ENCODE data around the gene TSTD1. TPM values are rescaled to one million over a fixed set of nuclear protein-coding genes. Genes with fewer than 3 reads are reported as not detected.

Gene TSTD1
- total and polyA plus RNA-seq, 2 of the 8 experiments (the other 6 are each of a cell fraction or from before 2014, with no cell fraction given), result 60.9 to 314 TPM

DNA sequence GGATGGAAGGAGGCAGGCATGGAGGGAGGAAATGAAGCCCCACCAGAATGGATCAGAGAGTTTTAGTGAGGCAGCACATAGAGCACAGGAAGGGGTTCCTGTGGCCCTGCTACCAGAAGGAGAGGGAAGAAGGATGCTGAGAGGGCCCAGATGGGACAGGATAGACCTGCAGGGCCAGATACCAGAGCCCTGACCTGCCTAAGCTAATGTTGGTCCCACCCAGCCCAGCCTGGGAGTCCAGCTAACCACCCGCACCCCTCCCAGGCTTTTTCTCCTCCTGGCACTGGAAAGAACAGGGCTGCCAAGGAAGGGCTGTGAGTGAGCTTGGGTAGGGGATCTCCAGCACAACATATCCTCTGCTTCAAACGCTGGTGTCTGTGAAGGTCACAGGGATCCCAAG lies 43.7 kb upstream of the TSTD1 start:
- Histone ChIP-seq H3K4me2 (ENCODE audit: insufficient read depth in 1 of 2, low read depth in 2 of 2, low read length in 2 of 2) (no peak overlapping the region), H2BK5ac (ENCODE audit: low read depth, low read length) (no peak overlapping the region), H2BK12ac (ENCODE audit: low read depth, low read length) (no peak overlapping the region), H2BK15ac (ENCODE audit: low read length) (no peak overlapping the region), H3K27me3 (replicated peaks in 1 of 4; ENCODE audit: control insufficient read depth in 3 of 4, extremely low read depth in 1 of 4, insufficient read depth in 3 of 4, low read length in 3 of 4) (no peaks in the 10 kb centered on the region), H4K20me1 (replicated peaks in 1 of 2; ENCODE audit: control insufficient read depth in 1 of 2, insufficient read depth in 2 of 2, low read length in 2 of 2) (no peaks in the 10 kb centered on the region), H2BK120ac (replicated peaks; ENCODE audit: low read depth, low read length) (no peak overlapping the region), H2AFZ (ENCODE audit: low read length) (no peak overlapping the region), H3K27ac (ENCODE audit: low read depth, low read length) (no peak overlapping the region), H3K79me2 (ENCODE audit: control insufficient read depth in 1 of 2, insufficient read depth in 2 of 2, low read length in 2 of 2) (no peaks in the 10 kb centered on the region), H3K9ac (replicated peaks in 1 of 4; ENCODE audit: extremely low read depth in 1 of 4, low read depth in 3 of 4, low read length in 3 of 4) (no peak overlapping the region), H2AK5ac (ENCODE audit: low read depth, low read length) (no peak overlapping the region), H4K8ac (ENCODE audit: extremely low read depth, insufficient read depth, low read length) (no peak overlapping the region), H3K23me2 (ENCODE audit: low read depth, low read length) (no peaks in the 10 kb centered on the region), H4K5ac (ENCODE audit: insufficient read length, low read depth, low read length) (no peak overlapping the region), H3K36me3 (ENCODE audit: control insufficient read depth in 2 of 4, insufficient read depth in 4 of 4, low read length in 3 of 4) (no peaks in the 10 kb centered on the region), H3K56ac (replicated peaks; ENCODE audit: insufficient read length, low read depth, low read length) (no peak overlapping the region), H3K18ac (ENCODE audit: extremely low read depth, low read length) (no peak overlapping the region), H3K23ac (ENCODE audit: insufficient read length) (no peak overlapping the region), H3K4me1 (replicated peaks in 1 of 4; ENCODE audit: control insufficient read depth in 3 of 4, insufficient read depth in 4 of 4, low read length in 3 of 4) (peaks cover 0 to 6% (median 0%) of the 10 kb centered on the region in 4 experiments; a peak in 4 of 7 replicates), H3K4me3 (ENCODE audit: extremely low read depth in 1 of 4, insufficient read depth in 2 of 4, low read depth in 3 of 4, low read length in 4 of 4) (no peak overlapping the region), H3K4ac (replicated peaks; ENCODE audit: insufficient read length, low read depth, low read length) (no peak overlapping the region), H3K9me3 (ENCODE audit: insufficient read depth in 2 of 2, low read depth in 1 of 2, low read length in 1 of 2) (no peaks in the 10 kb centered on the region), H2BK20ac (ENCODE audit: low read length) (no peak overlapping the region), H4K91ac (replicated peaks; ENCODE audit: insufficient read length, low read length) (no peak overlapping the region), H3K14ac (ENCODE audit: insufficient read length) (no peak overlapping the region), H3K79me1 (ENCODE audit: low read depth, low read length) (no peaks in the 10 kb centered on the region)
- no peak for FAIRE-seq
- 80% methylated on average over 2 of the region's 2 CpGs; no CpG with 5 or more reads in 1 of the 2 experiments for WGBS, 2 experiments (ENCODE audit: extremely low coverage in 1 of 2, insufficient coverage in 1 of 2, insufficient read length in 1 of 2, insufficient replicate concordance in 2 of 2, low coverage in 1 of 2, low lambda C conversion rate in 2 of 2, missing lambda C conversion rate in 1 of 2)
- POLR2A ChIA-PET (ENCODE audit: partially characterized antibody), result interaction anchor here (1.4 kb wide), 1 partner anchor 37 kb away, joined by 3 read pairs; the partner anchor contains the start of gene USF1
- no peak for DNase-seq (ENCODE audit: low read depth in 1 of 2, low spot score in 2 of 2)
- CTCF ChIA-PET (ENCODE audit: partially characterized antibody), result interaction anchor here (1.0 to 17.8 kb wide), 4 partner anchors 10 to 55 kb away, joined by 3 to 282 read pairs (median 80); partner anchors contain the start of genes ARHGAP30 and KLHDC9
- TF ChIP-seq MAFK (IDR thresholded peaks at IDR 0.05; ENCODE audit: low read depth, low read length) (no peak), PHF8 (conservative IDR thresholded peaks at IDR 0.05; ENCODE audit: low read depth, low read length) (no peak), CBX8 (IDR thresholded peaks at IDR 0.05; ENCODE audit: borderline replicate concordance, low read depth, low read length) (no peak), NANOG (IDR thresholded peaks at IDR 0.05; ENCODE audit: insufficient read depth, low read depth, low read length, poor library complexity, severe bottlenecking) (no peak), SIX5 (IDR thresholded peaks at IDR 0.05; ENCODE audit: low read depth, low read length) (no peak)

Data from H1 (cell line).